A673 (cell line): ENCODE data around the gene MYCN. TPM values are rescaled to one million over a fixed set of nuclear protein-coding genes. Genes with fewer than 3 reads are reported as not detected.

Source experiments
- BruUV-seq: library from RNA; stranded (reverse); fragments of 400-500 nt; replicated peaks from 2 replicates; lab custom pipeline; 2021; lab: Mats Ljungman, UMichigan
- CTCF ChIA-PET: fragments of 300-600 bp; sonication (Branson Sonifier 250); formaldehyde crosslinking; loops from one replicate; lab custom pipeline; 2022; ENCODE audit warnings: antibody characterized with exemption; lab: Charles Lee
- POLR2A ChIA-PET: fragments of 300-600 bp; sonication (Branson Sonifier 250); formaldehyde crosslinking; loops from one replicate; lab custom pipeline; 2022; ENCODE audit warnings: antibody characterized with exemption; ENCODE audit not compliant: low non-redundant PET; lab: Charles Lee
- DNase-seq: peaks from one replicate; pipeline ENCODE4 v3.0.0-alpha.2; 2015; ENCODE audit warnings: low spot score
- H3K27ac ChIP-seq: fragments of 200-600 bp; sonication (generic); 2 replicates; pipeline ENCODE4 v1.5.1; 2016; ENCODE audit warnings: mixed run types, low read depth, mild to moderate bottlenecking, mixed read lengths, antibody characterized with exemption, low read length; ENCODE audit not compliant: poor library complexity, severe bottlenecking
- H3K27me3 ChIP-seq: fragments of 200-600 bp; sonication (generic); replicated peaks from 2 replicates; pipeline ENCODE4 v1.6.1; 2017; ENCODE audit warnings: mixed run types, low read depth, mild to moderate bottlenecking, mixed read lengths, antibody characterized with exemption, low read length; ENCODE audit not compliant: insufficient read depth, poor library complexity
- H3K36me3 ChIP-seq: fragments of 200-600 bp; sonication (generic); 2 replicates; pipeline ENCODE4 v1.6.1; 2016; ENCODE audit warnings: mixed run types, mild to moderate bottlenecking, mixed read lengths, antibody characterized with exemption, low read length; ENCODE audit not compliant: insufficient read depth, poor library complexity, severe bottlenecking
- H3K4me1 ChIP-seq: fragments of 200-600 bp; sonication (generic); 2 replicates; pipeline ENCODE4 v1.6.1; 2017; ENCODE audit warnings: mixed run types, mild to moderate bottlenecking, mixed read lengths, antibody characterized with exemption, low read length; ENCODE audit not compliant: insufficient read depth, poor library complexity, severe bottlenecking
- H3K4me3 ChIP-seq: fragments of 200-600 bp; sonication (generic); 2 replicates; pipeline ENCODE4 v1.5.1; 2016; ENCODE audit warnings: low read depth, mixed run types, mild to moderate bottlenecking, mixed read lengths, low read length; ENCODE audit not compliant: poor library complexity, severe bottlenecking
- H3K9me3 ChIP-seq: fragments of 200-600 bp; sonication (generic); 2 replicates; pipeline ENCODE4 v1.6.1; 2016; ENCODE audit warnings: mixed run types, low read depth, mild to moderate bottlenecking, mixed read lengths, antibody characterized with exemption, low read length; ENCODE audit not compliant: poor library complexity, severe bottlenecking
- EZH2 ChIP-seq: fragments of 200-600 bp; sonication (generic); IDR thresholded peaks from 2 replicates; pipeline ENCODE4 v1.6.1; 2017; ENCODE audit warnings: borderline replicate concordance, low read depth, mild to moderate bottlenecking, mixed read lengths, antibody characterized with exemption, low read length; ENCODE audit not compliant: poor library complexity, severe bottlenecking
- intact Hi-C: fragments of 100-400 bp; cut with micrococcal nuclease; formaldehyde crosslinking; loops from one replicate; pipeline ENCODE4 v1.10.0; 2022; ENCODE audit not compliant: unreplicated experiment
- total RNA-seq: library from RNA; stranded (reverse); gene quantifications from 2 replicates; pipeline ENCODE4 v1.2.3, GENCODE V29; 2021
- TF ChIP-seq, protein P1 (sequence below): fragments of 300-800, 200-600 bp; sonication (generic); conservative IDR thresholded peaks from 2 replicates; pipeline ENCODE4 v1.5.1; 2017; ENCODE audit warnings: low read depth, mild to moderate bottlenecking, antibody characterized with exemption, low read length, moderate library complexity, mixed read lengths

Gene MYCN
- total RNA-seq, 1 experiment from 2014 or later = 2.8 TPM

DNA sequence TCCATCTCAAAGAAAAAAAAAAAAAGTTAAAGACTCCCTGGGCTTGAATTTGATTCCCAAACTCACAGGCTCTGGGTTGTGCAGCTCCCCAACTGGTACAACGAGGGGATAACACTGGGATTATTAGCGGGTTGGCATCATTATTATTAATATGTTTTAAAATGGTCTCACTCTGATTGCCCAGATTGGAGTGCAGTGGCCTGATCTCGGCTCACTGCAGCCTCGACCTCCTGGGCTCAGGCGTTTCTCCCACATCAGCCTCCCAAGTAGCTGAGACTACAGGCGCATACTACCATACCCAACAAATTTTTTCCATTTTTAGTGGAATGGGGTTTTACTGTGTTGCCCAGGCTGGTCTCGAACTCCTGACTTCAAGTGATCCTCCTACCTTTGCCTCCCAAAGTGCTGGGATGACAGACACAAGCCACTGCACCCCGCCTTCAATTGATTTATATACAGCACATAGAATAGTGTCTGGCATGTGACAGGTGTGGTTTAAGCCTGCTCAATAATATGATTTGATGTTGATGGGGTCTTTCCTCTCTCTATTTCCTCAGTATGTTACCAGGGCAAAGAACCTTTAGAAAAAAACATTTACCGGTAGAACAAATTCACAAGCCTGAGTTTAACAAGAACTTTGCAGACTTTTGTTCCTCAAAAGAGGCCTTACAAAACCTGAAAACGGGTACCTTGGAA lies 12.2 kb downstream of the MYCN start:
- intact Hi-C loops = no loop called here
- POLR2A ChIA-PET = no interaction called here
- no TSS peak for BruUV-seq
- Histone ChIP-seq H3K9me3 (no peaks in the 10 kb centered on the region), H3K36me3 (no peaks in the 10 kb centered on the region), H3K4me3 (no peak overlapping the region), H3K27ac (no peak overlapping the region), H3K4me1 (no peaks in the 10 kb centered on the region), H3K27me3 (no peaks in the 10 kb centered on the region)
- CTCF ChIA-PET = no interaction called here
- TF ChIP-seq EZH2 = no peak
- TF ChIP-seq, protein P1, sequence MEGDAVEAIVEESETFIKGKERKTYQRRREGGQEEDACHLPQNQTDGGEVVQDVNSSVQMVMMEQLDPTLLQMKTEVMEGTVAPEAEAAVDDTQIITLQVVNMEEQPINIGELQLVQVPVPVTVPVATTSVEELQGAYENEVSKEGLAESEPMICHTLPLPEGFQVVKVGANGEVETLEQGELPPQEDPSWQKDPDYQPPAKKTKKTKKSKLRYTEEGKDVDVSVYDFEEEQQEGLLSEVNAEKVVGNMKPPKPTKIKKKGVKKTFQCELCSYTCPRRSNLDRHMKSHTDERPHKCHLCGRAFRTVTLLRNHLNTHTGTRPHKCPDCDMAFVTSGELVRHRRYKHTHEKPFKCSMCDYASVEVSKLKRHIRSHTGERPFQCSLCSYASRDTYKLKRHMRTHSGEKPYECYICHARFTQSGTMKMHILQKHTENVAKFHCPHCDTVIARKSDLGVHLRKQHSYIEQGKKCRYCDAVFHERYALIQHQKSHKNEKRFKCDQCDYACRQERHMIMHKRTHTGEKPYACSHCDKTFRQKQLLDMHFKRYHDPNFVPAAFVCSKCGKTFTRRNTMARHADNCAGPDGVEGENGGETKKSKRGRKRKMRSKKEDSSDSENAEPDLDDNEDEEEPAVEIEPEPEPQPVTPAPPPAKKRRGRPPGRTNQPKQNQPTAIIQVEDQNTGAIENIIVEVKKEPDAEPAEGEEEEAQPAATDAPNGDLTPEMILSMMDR = no peak
- DNase-seq = no peak

DNA sequence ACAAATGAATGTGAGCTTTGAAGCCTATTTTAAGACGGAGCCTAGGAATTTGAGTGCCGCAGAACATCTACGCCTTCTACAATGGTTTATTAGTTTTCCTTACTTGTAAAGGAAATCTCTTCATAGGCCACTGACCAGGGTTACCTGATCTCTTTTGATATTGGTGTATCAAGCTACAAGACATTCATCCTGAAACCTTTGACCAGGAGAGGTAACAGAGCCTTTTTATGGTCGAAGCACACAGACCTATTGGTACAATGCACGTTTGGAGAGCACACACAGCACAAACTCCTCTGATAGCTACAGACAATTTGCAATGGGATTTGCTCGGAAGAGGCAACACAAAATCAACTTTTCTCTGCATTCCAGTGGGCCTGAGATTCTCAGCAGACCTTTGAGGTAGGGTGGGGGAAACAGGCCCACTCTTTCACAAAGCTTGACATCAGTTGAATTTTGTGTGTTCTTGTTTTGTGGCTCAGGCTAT lies 12.8 kb downstream of the MYCN start:
- Histone ChIP-seq H3K4me1 (no peaks in the 10 kb centered on the region), H3K27ac (no peak overlapping the region), H3K9me3 (no peaks in the 10 kb centered on the region), H3K36me3 (no peaks in the 10 kb centered on the region), H3K27me3 (no peaks in the 10 kb centered on the region), H3K4me3 (no peak overlapping the region)
- POLR2A ChIA-PET = no interaction called here
- BruUV-seq = no TSS peak
- TF ChIP-seq, protein P1 = no peak
- TF ChIP-seq EZH2 = no peak
- CTCF ChIA-PET = no interaction called here
- DNase-seq = no peak
- intact Hi-C loops = no loop called here

GRCh38 chr2:15953891-15954680 lies 13.7 kb downstream of the MYCN start:
- H3K9me3 ChIP-seq = no peaks in the 10 kb centered on the region
- no peak for DNase-seq
- H3K36me3 ChIP-seq = no peaks in the 10 kb centered on the region
- no peaks in the 10 kb centered on the region for H3K27me3 ChIP-seq
- no TSS peak for BruUV-seq
- no peak overlapping the region for H3K27ac ChIP-seq
- intact Hi-C loops = no loop called here
- H3K4me3 ChIP-seq = no peak overlapping the region
- no peaks in the 10 kb centered on the region for H3K4me1 ChIP-seq
- ChIA-PET CTCF (no interaction called here), POLR2A (no interaction called here)
- TF ChIP-seq EZH2 = no peak
- TF ChIP-seq, protein P1 = no peak
